ENCODE data around the gene COX18.

The COX18 gene, protein sequence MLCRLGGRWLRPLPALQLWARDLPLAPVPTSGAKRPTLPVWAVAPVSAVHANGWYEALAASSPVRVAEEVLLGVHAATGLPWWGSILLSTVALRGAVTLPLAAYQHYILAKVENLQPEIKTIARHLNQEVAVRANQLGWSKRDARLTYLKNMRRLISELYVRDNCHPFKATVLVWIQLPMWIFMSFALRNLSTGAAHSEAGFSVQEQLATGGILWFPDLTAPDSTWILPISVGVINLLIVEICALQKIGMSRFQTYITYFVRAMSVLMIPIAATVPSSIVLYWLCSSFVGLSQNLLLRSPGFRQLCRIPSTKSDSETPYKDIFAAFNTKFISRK

DNA sequence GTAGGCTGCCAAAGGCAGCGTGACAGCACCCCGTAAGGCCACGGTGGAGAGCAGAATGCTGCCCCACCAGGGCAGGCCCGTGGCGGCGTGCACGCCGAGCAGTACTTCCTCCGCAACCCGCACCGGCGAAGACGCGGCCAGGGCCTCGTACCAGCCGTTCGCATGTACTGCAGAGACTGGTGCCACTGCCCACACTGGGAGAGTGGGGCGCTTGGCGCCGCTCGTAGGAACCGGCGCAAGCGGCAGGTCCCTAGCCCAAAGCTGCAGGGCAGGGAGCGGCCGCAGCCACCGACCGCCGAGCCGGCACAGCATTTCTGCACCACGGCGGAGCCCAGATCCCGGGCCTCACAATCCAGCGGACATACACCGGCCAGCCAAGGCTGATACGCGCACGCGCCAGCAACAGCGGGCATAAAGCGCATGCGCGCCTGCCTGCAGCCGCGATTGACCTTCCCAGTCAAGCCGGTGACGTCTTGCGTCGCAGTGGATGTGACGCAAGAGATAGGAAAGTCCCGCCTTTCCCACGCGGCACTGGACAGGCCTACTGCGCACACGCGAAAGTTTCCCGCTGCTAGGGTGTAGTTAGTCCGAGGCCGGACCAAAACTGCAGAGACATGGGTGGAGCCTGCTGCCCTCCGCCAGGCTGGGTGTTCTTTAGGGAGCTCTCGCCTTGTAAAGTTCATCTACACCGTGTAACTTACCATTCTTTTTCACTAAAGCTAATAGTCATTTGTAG lies at the start of gene COX18:
Gene COX18 (minus strand): TSS at position 379 of the 736 bp plus-strand sequence. CDS start 67 bp downstream, at position 312.
- H3K4me1 ChIP-seq (ENCODE audit: control insufficient read depth, insufficient read depth, low read length), result peaks cover 4% of the 10 kb centered on the region
- H3K9me3 ChIP-seq (ENCODE audit: control insufficient read depth, low read length), result no peaks in the 10 kb centered on the region
- peak within 1 kb of the TSS; percentile 84 for H3K9ac ChIP-seq (ENCODE audit: low read length)
- no peaks in the 10 kb centered on the region for H3K27me3 ChIP-seq (ENCODE audit: control insufficient read depth, insufficient read depth, low read length)
- H3K4me3 ChIP-seq (ENCODE audit: low read length), result peak within 1 kb of the TSS; percentile 71
- no peaks in the 10 kb centered on the region for H3K36me3 ChIP-seq (ENCODE audit: control insufficient read depth, insufficient read depth, low read length)

- H3K4me3 ChIP-seq (ENCODE audit: low read length), result no peak overlapping the region
- H3K36me3 ChIP-seq (ENCODE audit: control insufficient read depth, insufficient read depth, low read length), result peaks cover 4% of the 10 kb centered on the region
- H3K9me3 ChIP-seq (ENCODE audit: control insufficient read depth, low read length), result no peaks in the 10 kb centered on the region
- H3K4me1 ChIP-seq (ENCODE audit: control insufficient read depth, insufficient read depth, low read length), result no peaks in the 10 kb centered on the region
- no peak overlapping the region for H3K9ac ChIP-seq (ENCODE audit: low read length)
- H3K27me3 ChIP-seq (ENCODE audit: control insufficient read depth, insufficient read depth, low read length), result no peaks in the 10 kb centered on the region
Observed at GRCh38 chr4:73109493-73109892, 40.0 kb upstream of the COX18 start.

- H3K4me3 ChIP-seq (ENCODE audit: low read length), result no peak overlapping the region
- H3K9me3 ChIP-seq (ENCODE audit: control insufficient read depth, low read length), result no peaks in the 10 kb centered on the region
- peaks cover 4% of the 10 kb centered on the region for H3K36me3 ChIP-seq (ENCODE audit: control insufficient read depth, insufficient read depth, low read length)
- peaks cover 4% of the 10 kb centered on the region for H3K4me1 ChIP-seq (ENCODE audit: control insufficient read depth, insufficient read depth, low read length)
- no peaks in the 10 kb centered on the region for H3K27me3 ChIP-seq (ENCODE audit: control insufficient read depth, insufficient read depth, low read length)
- no peak overlapping the region for H3K9ac ChIP-seq (ENCODE audit: low read length)
Observed at GRCh38 chr4:73104695-73105094, 35.2 kb upstream of the COX18 start.

- Histone ChIP-seq H3K27me3 (ENCODE audit: control insufficient read depth, insufficient read depth, low read length) (no peaks in the 10 kb centered on the region), H3K36me3 (ENCODE audit: control insufficient read depth, insufficient read depth, low read length) (peaks cover 4% of the 10 kb centered on the region), H3K9ac (ENCODE audit: low read length) (no peak overlapping the region), H3K4me3 (ENCODE audit: low read length) (no peak overlapping the region), H3K4me1 (ENCODE audit: control insufficient read depth, insufficient read depth, low read length) (peaks cover 4% of the 10 kb centered on the region), H3K9me3 (ENCODE audit: control insufficient read depth, low read length) (no peaks in the 10 kb centered on the region)
Observed at GRCh38 chr4:73103799-73104503, 34.4 kb upstream of the COX18 start.

GRCh38 chr4:73099143-73099542 lies 29.6 kb upstream of the COX18 start:
- H3K9ac ChIP-seq (ENCODE audit: low read length), result no peak overlapping the region
- H3K4me1 ChIP-seq (ENCODE audit: control insufficient read depth, insufficient read depth, low read length), result peaks cover under 1% of the 10 kb centered on the region
- H3K36me3 ChIP-seq (ENCODE audit: control insufficient read depth, insufficient read depth, low read length), result no peaks in the 10 kb centered on the region
- no peak overlapping the region for H3K4me3 ChIP-seq (ENCODE audit: low read length)
- H3K27me3 ChIP-seq (ENCODE audit: control insufficient read depth, insufficient read depth, low read length), result no peaks in the 10 kb centered on the region
- H3K9me3 ChIP-seq (ENCODE audit: control insufficient read depth, low read length), result no peaks in the 10 kb centered on the region

DNA sequence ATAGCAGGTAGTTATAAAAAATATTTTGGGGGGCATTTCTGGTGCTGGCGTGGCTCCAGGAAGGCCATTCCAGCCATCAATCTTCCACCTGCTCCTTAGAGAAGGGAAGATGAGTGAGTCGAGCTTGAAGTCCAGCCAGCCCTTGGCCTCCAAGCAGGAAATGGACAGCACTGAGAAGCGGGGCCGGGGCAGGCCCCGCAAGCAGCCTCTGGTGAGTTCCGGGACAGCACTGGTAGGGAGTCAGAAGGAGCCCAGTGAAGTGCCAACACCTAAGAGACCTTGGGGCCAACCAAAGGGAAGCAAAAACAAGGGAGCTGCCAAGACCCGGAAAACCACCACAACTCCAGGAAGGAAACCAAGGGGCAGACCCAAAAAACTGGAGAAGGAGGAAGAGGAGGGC lies 29.2 kb upstream of the COX18 start:
- H3K27me3 ChIP-seq (ENCODE audit: control insufficient read depth, insufficient read depth, low read length), result no peaks in the 10 kb centered on the region
- no peaks in the 10 kb centered on the region for H3K36me3 ChIP-seq (ENCODE audit: control insufficient read depth, insufficient read depth, low read length)
- H3K4me3 ChIP-seq (ENCODE audit: low read length), result no peak overlapping the region
- H3K4me1 ChIP-seq (ENCODE audit: control insufficient read depth, insufficient read depth, low read length), result no peaks in the 10 kb centered on the region
- no peaks in the 10 kb centered on the region for H3K9me3 ChIP-seq (ENCODE audit: control insufficient read depth, low read length)
- H3K9ac ChIP-seq (ENCODE audit: low read length), result no peak overlapping the region

DNA sequence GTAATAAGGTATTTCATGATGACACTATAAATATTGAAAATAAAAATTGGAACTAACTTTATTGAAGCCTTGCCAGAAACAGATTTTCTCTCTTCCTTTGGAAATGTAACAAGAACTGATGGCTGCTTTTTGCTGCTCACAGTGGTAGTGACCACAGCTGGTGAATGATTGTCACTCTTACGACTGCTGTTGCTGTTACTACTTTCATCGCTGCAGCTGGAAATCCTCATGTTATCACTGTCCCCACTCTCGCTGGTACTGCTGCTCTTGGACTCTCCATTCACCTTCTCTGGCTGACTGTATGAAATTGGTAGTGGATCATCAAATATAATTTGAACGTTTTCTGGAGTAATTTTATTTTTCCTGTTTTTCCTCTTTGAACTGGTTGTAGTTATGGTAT lies 28.5 kb upstream of the COX18 start:
- Histone ChIP-seq H3K9ac (ENCODE audit: low read length) (no peak overlapping the region), H3K36me3 (ENCODE audit: control insufficient read depth, insufficient read depth, low read length) (no peaks in the 10 kb centered on the region), H3K4me1 (ENCODE audit: control insufficient read depth, insufficient read depth, low read length) (no peaks in the 10 kb centered on the region), H3K9me3 (ENCODE audit: control insufficient read depth, low read length) (no peaks in the 10 kb centered on the region), H3K27me3 (ENCODE audit: control insufficient read depth, insufficient read depth, low read length) (no peaks in the 10 kb centered on the region), H3K4me3 (ENCODE audit: low read length) (no peak overlapping the region)

DNA sequence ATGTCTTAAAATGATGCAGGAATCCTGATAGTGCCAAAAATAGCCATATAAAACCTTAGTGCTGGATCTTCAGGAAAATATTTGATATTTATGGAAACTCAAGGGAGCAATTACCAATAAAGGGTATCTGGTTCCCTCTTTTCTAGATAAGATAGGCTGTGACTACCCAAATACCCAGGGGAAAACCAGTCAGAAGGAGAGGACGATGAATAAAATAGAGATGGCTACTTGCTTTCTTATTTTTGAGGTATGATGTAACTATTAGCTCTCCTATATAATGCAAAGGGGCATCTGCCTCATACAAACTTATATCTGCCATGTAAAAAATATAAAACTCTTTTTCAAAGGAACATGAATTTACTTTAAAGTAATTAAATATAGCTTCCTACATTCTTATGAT lies 23.4 kb upstream of the COX18 start:
- no peak overlapping the region for H3K9ac ChIP-seq (ENCODE audit: low read length)
- H3K4me1 ChIP-seq (ENCODE audit: control insufficient read depth, insufficient read depth, low read length), result no peaks in the 10 kb centered on the region

GRCh38 chr4:73090738-73091137 lies 21.2 kb upstream of the COX18 start:
- no peak overlapping the region for H3K4me3 ChIP-seq (ENCODE audit: low read length)
- H3K27me3 ChIP-seq (ENCODE audit: control insufficient read depth, insufficient read depth, low read length), result no peaks in the 10 kb centered on the region
- no peak overlapping the region for H3K9ac ChIP-seq (ENCODE audit: low read length)
- no peaks in the 10 kb centered on the region for H3K9me3 ChIP-seq (ENCODE audit: control insufficient read depth, low read length)
- H3K4me1 ChIP-seq (ENCODE audit: control insufficient read depth, insufficient read depth, low read length), result no peaks in the 10 kb centered on the region
- no peaks in the 10 kb centered on the region for H3K36me3 ChIP-seq (ENCODE audit: control insufficient read depth, insufficient read depth, low read length)

More for the DNA sequence above, 23.4 kb upstream of the COX18 start:
- no peaks in the 10 kb centered on the region for H3K9me3 ChIP-seq (ENCODE audit: control insufficient read depth, low read length)
- H3K36me3 ChIP-seq (ENCODE audit: control insufficient read depth, insufficient read depth, low read length), result no peaks in the 10 kb centered on the region
- H3K4me3 ChIP-seq (ENCODE audit: low read length), result no peak overlapping the region
- H3K27me3 ChIP-seq (ENCODE audit: control insufficient read depth, insufficient read depth, low read length), result no peaks in the 10 kb centered on the region

DNA sequence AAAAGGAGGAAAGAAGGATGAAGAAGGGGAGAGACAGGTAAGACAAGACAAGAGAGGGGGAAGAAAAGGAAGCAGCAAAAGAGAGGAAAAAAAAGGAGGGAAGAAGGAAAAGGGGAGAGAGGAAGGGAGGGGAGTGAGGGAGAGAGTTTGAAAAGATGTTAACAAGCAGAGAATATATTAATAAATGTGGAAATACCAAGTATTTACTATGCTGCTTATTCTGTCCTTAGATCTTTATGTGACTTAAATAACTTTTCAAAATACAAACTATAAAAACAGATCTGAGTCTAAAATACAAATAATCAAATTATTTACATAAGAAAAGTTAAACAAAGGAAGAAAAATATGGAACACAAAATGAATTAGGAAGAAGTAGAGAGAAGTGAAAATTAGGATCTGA lies 18.4 kb upstream of the COX18 start:
- Histone ChIP-seq H3K27me3 (ENCODE audit: control insufficient read depth, insufficient read depth, low read length) (no peaks in the 10 kb centered on the region), H3K9me3 (ENCODE audit: control insufficient read depth, low read length) (no peaks in the 10 kb centered on the region), H3K4me1 (ENCODE audit: control insufficient read depth, insufficient read depth, low read length) (no peaks in the 10 kb centered on the region), H3K9ac (ENCODE audit: low read length) (no peak overlapping the region), H3K4me3 (ENCODE audit: low read length) (no peak overlapping the region), H3K36me3 (ENCODE audit: control insufficient read depth, insufficient read depth, low read length) (no peaks in the 10 kb centered on the region)

DNA sequence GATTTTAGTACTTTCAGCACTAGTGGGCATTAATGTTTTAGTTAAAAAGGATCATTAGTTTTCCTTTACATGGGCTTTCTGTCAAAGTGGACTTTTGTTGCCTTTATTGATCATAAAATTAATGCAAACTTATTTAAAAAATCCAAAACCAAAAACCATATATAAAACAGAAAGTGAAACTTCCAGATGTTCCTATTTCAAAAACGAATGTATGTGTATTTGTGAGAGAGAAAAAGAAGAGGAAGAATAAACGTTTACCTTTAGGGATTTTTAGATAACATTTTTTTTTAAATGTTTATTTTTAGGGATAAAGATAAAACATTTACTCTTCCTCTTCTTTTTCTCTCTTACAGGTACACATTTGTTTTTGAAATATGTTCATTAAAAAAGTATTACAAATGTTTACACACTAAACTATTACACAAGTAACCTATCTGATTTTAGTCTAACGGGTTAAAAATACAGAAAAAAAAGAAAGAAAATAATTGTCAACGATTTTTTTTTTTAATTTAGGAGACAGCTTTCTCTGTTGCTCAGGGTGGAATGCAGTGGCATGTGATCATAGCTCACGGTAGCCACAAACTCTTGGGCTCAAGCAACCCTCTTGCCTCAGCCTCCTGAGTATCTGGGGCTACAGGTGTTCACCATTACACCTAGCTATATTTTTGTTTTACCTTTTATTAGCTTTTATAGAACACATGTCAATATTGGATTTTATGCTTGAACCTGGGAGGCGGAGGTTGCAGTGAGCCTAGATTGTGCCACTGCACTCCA lies 16.8 kb upstream of the COX18 start:
- Histone ChIP-seq H3K4me1 (ENCODE audit: control insufficient read depth, insufficient read depth, low read length) (no peaks in the 10 kb centered on the region), H3K36me3 (ENCODE audit: control insufficient read depth, insufficient read depth, low read length) (no peaks in the 10 kb centered on the region), H3K9me3 (ENCODE audit: control insufficient read depth, low read length) (no peaks in the 10 kb centered on the region), H3K4me3 (ENCODE audit: low read length) (no peak overlapping the region), H3K27me3 (ENCODE audit: control insufficient read depth, insufficient read depth, low read length) (no peaks in the 10 kb centered on the region), H3K9ac (ENCODE audit: low read length) (no peak overlapping the region)

Data from mucosa of stomach (tissue), 1 donor.